HUES48 (cell line): ENCODE data around the gene TFCP2.

Experiments
- H3K27ac ChIP-seq: one replicate; pipeline ENCODE4 v1.7.0; 2013; ENCODE audit warnings: low read depth, low read length, inconsistent platforms
- H3K27me3 ChIP-seq: 2 replicates; pipeline ENCODE4 v1.6.1; 2013; ENCODE audit warnings: mild to moderate bottlenecking, low read length; ENCODE audit not compliant: control insufficient read depth, insufficient read depth
- H3K36me3 ChIP-seq: 2 replicates; pipeline ENCODE4 v1.6.1; 2013; ENCODE audit warnings: low read length; ENCODE audit not compliant: control insufficient read depth, insufficient read depth
- H3K4me1 ChIP-seq: 2 replicates; pipeline ENCODE4 v1.6.1; 2013; ENCODE audit warnings: mild to moderate bottlenecking, low read length; ENCODE audit not compliant: control insufficient read depth, insufficient read depth
- H3K4me3 ChIP-seq: 2 replicates; pipeline ENCODE4 v1.5.1; 2013; ENCODE audit warnings: mild to moderate bottlenecking, low read depth, low read length
- H3K9ac ChIP-seq: 2 replicates; pipeline ENCODE4 v1.6.1; 2013; ENCODE audit warnings: mild to moderate bottlenecking, low read depth, low read length, moderate library complexity
- H3K9me3 ChIP-seq: 2 replicates; pipeline ENCODE4 v1.6.1; 2013; ENCODE audit warnings: low read length; ENCODE audit not compliant: control insufficient read depth, insufficient read depth

TFCP2 gene

GRCh38 chr12:51183816-51184215 is 10.9 kb upstream of the TFCP2 start:
- no peak overlapping the region for H3K4me3 ChIP-seq
- H3K27ac ChIP-seq, result no peak overlapping the region
- H3K36me3 ChIP-seq, result no peaks in the 10 kb centered on the region
- no peaks in the 10 kb centered on the region for H3K4me1 ChIP-seq
- H3K9me3 ChIP-seq, result no peaks in the 10 kb centered on the region
- H3K9ac ChIP-seq, result no peak overlapping the region
- no peaks in the 10 kb centered on the region for H3K27me3 ChIP-seq

DNA sequence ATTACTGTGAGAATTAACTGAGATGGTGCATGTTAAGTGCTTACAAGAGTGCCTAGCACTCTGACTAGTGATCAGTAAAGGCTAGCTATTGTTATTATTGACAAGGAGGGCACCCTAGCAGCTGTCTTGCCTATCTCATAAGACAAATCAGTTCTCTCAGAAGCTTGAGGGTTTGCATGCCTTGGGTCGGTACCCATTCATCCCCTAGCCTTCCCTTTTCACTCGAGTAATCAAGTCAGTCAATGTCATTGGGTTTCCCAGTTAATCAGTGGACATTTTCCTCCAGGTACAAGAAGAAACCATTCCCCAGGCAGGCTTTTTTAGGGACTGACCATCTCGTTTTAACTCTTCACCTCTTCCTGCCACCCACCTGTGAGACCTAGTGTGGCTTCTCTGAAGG is 10.4 kb upstream of the TFCP2 start:
- no peak overlapping the region for H3K4me3 ChIP-seq
- H3K36me3 ChIP-seq, result no peaks in the 10 kb centered on the region
- H3K27ac ChIP-seq, result no peak overlapping the region
- H3K4me1 ChIP-seq, result no peaks in the 10 kb centered on the region
- no peak overlapping the region for H3K9ac ChIP-seq
- no peaks in the 10 kb centered on the region for H3K27me3 ChIP-seq
- no peaks in the 10 kb centered on the region for H3K9me3 ChIP-seq

GRCh38 chr12:51181558-51181957 is 8.6 kb upstream of the TFCP2 start:
- no peaks in the 10 kb centered on the region for H3K36me3 ChIP-seq
- H3K9ac ChIP-seq, result no peak overlapping the region
- H3K9me3 ChIP-seq, result no peaks in the 10 kb centered on the region
- H3K4me3 ChIP-seq, result no peak overlapping the region
- no peaks in the 10 kb centered on the region for H3K4me1 ChIP-seq
- no peaks in the 10 kb centered on the region for H3K27me3 ChIP-seq
- no peak overlapping the region for H3K27ac ChIP-seq

DNA sequence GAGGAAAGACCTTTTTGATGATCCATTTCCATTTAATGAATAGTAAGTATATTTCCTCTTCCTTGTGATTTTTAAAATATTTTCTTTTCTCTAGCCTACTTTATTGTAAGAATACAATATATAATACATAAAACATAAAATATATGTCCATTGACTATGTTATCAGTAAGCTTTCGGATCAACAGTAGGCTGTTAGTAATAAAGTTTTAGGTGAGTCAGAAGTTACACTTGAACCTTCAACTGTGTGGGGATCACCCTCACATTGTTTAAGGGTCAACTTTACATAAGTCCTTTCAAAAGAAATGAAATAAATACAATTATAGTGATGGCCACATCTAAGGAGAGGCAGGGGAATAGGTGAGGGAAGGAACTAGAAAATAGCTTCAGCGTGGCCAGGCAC is 5.0 kb upstream of the TFCP2 start:
- Histone ChIP-seq H3K36me3 (no peaks in the 10 kb centered on the region), H3K4me3 (no peak overlapping the region), H3K9me3 (no peaks in the 10 kb centered on the region), H3K9ac (no peak overlapping the region), H3K27ac (no peak overlapping the region), H3K4me1 (no peaks in the 10 kb centered on the region), H3K27me3 (no peaks in the 10 kb centered on the region)

GRCh38 chr12:51174501-51174900 is 1.6 kb upstream of the TFCP2 start:
- H3K4me3 ChIP-seq, result no peak overlapping the region
- H3K27ac ChIP-seq, result no peak overlapping the region
- H3K9ac ChIP-seq, result no peak overlapping the region
- no peaks in the 10 kb centered on the region for H3K9me3 ChIP-seq
- no peaks in the 10 kb centered on the region for H3K36me3 ChIP-seq
- no peaks in the 10 kb centered on the region for H3K4me1 ChIP-seq
- H3K27me3 ChIP-seq, result no peaks in the 10 kb centered on the region

GRCh38 chr12:51171884-51172514 is 936 bp downstream of the TFCP2 start:
- Histone ChIP-seq H3K4me1 (no peaks in the 10 kb centered on the region), H3K36me3 (no peaks in the 10 kb centered on the region), H3K4me3 (peak overlapping the region; percentile 89), H3K9me3 (no peaks in the 10 kb centered on the region), H3K9ac (peak overlapping the region; percentile 98), H3K27ac (peak overlapping the region; percentile 100), H3K27me3 (no peaks in the 10 kb centered on the region)

GRCh38 chr12:51163795-51164194 is 9.1 kb downstream of the TFCP2 start:
- H3K9me3 ChIP-seq, result no peaks in the 10 kb centered on the region
- H3K27ac ChIP-seq, result no peak overlapping the region
- H3K27me3 ChIP-seq, result no peaks in the 10 kb centered on the region
- no peak overlapping the region for H3K9ac ChIP-seq
- no peaks in the 10 kb centered on the region for H3K36me3 ChIP-seq
- no peaks in the 10 kb centered on the region for H3K4me1 ChIP-seq
- H3K4me3 ChIP-seq, result no peak overlapping the region

DNA sequence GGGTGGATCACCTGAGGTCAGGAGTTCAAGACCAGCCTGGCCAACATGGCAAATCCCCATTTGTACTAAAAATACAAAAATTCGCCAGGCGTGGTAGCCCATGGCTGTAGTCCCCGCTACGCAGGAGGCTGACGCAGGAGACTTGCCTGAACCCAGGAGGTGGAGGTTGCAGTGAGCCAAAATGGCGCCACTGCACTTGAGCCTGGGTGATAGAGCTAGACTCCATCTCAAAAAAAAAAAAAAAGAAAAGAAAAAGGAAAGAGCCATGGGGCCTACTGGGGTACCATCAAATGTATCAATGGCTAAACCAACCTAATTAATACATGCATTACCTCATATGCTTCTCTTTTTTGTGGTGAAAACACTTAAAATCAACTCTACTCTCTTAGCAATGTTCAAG is 10.7 kb downstream of the TFCP2 start:
- H3K4me3 ChIP-seq, result no peak overlapping the region

GRCh38 chr12:51160814-51161459 is 12.0 kb downstream of the TFCP2 start:
- no peak overlapping the region for H3K27ac ChIP-seq
- no peak overlapping the region for H3K9ac ChIP-seq
- H3K4me1 ChIP-seq, result no peaks in the 10 kb centered on the region
- no peak overlapping the region for H3K4me3 ChIP-seq
- 0 out of 2 replicates have a peak, but pooled peaks cover 4% of the 10 kb centered on the region for H3K36me3 ChIP-seq
- H3K27me3 ChIP-seq, result no peaks in the 10 kb centered on the region
- no peaks in the 10 kb centered on the region for H3K9me3 ChIP-seq

More for the DNA sequence above, 10.7 kb downstream of the TFCP2 start:
- H3K9ac ChIP-seq, result no peak overlapping the region
- no peaks in the 10 kb centered on the region for H3K27me3 ChIP-seq
- no peaks in the 10 kb centered on the region for H3K4me1 ChIP-seq
- H3K9me3 ChIP-seq, result no peaks in the 10 kb centered on the region
- H3K36me3 ChIP-seq, result no peaks in the 10 kb centered on the region
- no peak overlapping the region for H3K27ac ChIP-seq

DNA sequence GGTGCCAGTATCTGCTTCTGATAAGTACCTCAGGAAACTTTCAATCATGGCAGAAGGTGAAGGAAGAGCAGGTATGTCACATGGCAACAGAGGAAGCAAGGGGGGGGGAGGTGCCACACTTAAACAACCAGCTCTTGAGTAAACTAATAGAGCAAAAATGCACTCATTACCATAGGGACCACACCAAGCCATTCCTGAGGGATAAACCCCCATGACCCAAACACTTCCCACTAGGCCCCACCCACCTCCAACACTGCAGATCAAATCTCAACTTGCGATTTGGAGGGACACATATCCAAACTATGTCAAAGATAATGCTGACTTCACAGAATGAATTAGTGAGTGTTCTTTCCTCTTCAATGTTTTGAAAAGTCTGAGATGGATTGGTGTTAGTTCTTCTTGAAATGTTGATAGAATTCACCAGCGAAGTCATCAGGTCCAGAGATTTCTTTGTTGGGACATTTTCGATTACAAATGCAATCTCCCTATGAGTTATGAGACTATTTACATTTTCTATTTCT is 16.6 kb downstream of the TFCP2 start:
- H3K4me1 ChIP-seq, result no peaks in the 10 kb centered on the region
- no peak overlapping the region for H3K4me3 ChIP-seq
- H3K36me3 ChIP-seq, result 0 out of 2 replicates have a peak, but pooled peaks cover 4% of the 10 kb centered on the region
- H3K27ac ChIP-seq, result no peak overlapping the region
- H3K9ac ChIP-seq, result no peak overlapping the region
- no peaks in the 10 kb centered on the region for H3K27me3 ChIP-seq
- no peaks in the 10 kb centered on the region for H3K9me3 ChIP-seq

GRCh38 chr12:51152953-51153352 is 20.0 kb downstream of the TFCP2 start:
- Histone ChIP-seq H3K36me3 (0 out of 2 replicates have a peak, but pooled peaks cover 4% of the 10 kb centered on the region), H3K4me3 (no peak overlapping the region), H3K9me3 (no peaks in the 10 kb centered on the region), H3K4me1 (no peaks in the 10 kb centered on the region), H3K9ac (no peak overlapping the region), H3K27ac (no peak overlapping the region), H3K27me3 (no peaks in the 10 kb centered on the region)
